ENCODE measurements around the gene ABCD3.
"Not testable (repeated sequence)": the region's sequence is repeated elsewhere in the genome, so short reads cannot be mapped to it uniquely, and the experiment has no call there.

ABCD3 gene

GRCh38 chr1:94417978-94418663, at the start of gene ABCD3:
Gene ABCD3, plus strand, starts transcription at chr1:94418389. Its CDS starts 90 bp downstream, at chr1:94418479.
- DNase-seq, result peak; percentile 96

GRCh38 chr1:94372771-94373170, 45.4 kb upstream of the ABCD3 start:
- DNase-seq, result not testable (repeated sequence)

- not testable (repeated sequence) for DNase-seq
Observed at GRCh38 chr1:94373311-94373710, 44.9 kb upstream of the ABCD3 start.

GRCh38 chr1:94375666-94376065, 42.5 kb upstream of the ABCD3 start:
- not testable (repeated sequence) for DNase-seq

GRCh38 chr1:94378493-94378892, 39.7 kb upstream of the ABCD3 start:
- not testable (repeated sequence) for DNase-seq

GRCh38 chr1:94379615-94380014, 38.6 kb upstream of the ABCD3 start:
- no peak for DNase-seq

GRCh38 chr1:94382201-94382600, 36.0 kb upstream of the ABCD3 start:
- DNase-seq, result no peak

GRCh38 chr1:94383966-94384408, 34.2 kb upstream of the ABCD3 start:
- no peak for DNase-seq

- DNase-seq, result no peak
Observed at GRCh38 chr1:94384485-94385265, 33.5 kb upstream of the ABCD3 start.

GRCh38 chr1:94385308-94385929, 32.8 kb upstream of the ABCD3 start:
- DNase-seq, result no peak

- DNase-seq, result no peak
Observed at GRCh38 chr1:94389298-94389697, 28.9 kb upstream of the ABCD3 start.

GRCh38 chr1:94394247-94394646, 23.9 kb upstream of the ABCD3 start:
- DNase-seq, result no peak

GRCh38 chr1:94395231-94395630, 23.0 kb upstream of the ABCD3 start:
- no peak for DNase-seq

- no peak for DNase-seq
Observed at GRCh38 chr1:94395748-94396309, 22.4 kb upstream of the ABCD3 start.

GRCh38 chr1:94396356-94397010, 21.7 kb upstream of the ABCD3 start:
- DNase-seq, result no peak

GRCh38 chr1:94398356-94398755, 19.8 kb upstream of the ABCD3 start:
- no peak for DNase-seq

- DNase-seq, result no peak
Observed at GRCh38 chr1:94399453-94399852, 18.7 kb upstream of the ABCD3 start.

GRCh38 chr1:94401206-94401605, 17.0 kb upstream of the ABCD3 start:
- DNase-seq, result no peak

- DNase-seq, result no peak
Observed at GRCh38 chr1:94406446-94406845, 11.7 kb upstream of the ABCD3 start.

GRCh38 chr1:94408104-94408830, 9.9 kb upstream of the ABCD3 start:
- DNase-seq, result no peak

GRCh38 chr1:94411237-94411636, 7.0 kb upstream of the ABCD3 start:
- DNase-seq, result no peak

- no peak for DNase-seq
Observed at GRCh38 chr1:94413311-94413710, 4.9 kb upstream of the ABCD3 start.

All from NCI-H146 (cell line).